T-helper 9 cell (primary cell): ENCODE results near the gene PTPRE.

Experiments used
- DNase-seq: peaks from one replicate; pipeline ENCODE4 v3.0.0-alpha.2; 2020
- total RNA-seq, 2 donors: gene quantifications; one replicate each; lab custom pipeline; 2026; lab: John Stamatoyannopoulos, UW

The PTPRE gene, protein sequence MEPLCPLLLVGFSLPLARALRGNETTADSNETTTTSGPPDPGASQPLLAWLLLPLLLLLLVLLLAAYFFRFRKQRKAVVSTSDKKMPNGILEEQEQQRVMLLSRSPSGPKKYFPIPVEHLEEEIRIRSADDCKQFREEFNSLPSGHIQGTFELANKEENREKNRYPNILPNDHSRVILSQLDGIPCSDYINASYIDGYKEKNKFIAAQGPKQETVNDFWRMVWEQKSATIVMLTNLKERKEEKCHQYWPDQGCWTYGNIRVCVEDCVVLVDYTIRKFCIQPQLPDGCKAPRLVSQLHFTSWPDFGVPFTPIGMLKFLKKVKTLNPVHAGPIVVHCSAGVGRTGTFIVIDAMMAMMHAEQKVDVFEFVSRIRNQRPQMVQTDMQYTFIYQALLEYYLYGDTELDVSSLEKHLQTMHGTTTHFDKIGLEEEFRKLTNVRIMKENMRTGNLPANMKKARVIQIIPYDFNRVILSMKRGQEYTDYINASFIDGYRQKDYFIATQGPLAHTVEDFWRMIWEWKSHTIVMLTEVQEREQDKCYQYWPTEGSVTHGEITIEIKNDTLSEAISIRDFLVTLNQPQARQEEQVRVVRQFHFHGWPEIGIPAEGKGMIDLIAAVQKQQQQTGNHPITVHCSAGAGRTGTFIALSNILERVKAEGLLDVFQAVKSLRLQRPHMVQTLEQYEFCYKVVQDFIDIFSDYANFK
- 35.8 to 54.5 reads per million in 2 donors for total RNA-seq

GRCh38 chr10:127906548-127907377, at the start of gene PTPRE:
PTPRE (plus strand) TSS chr10:127907103; CDS start chr10:128040882, 133,779 bp downstream.
- DNase-seq, result peak; percentile 47

- no peak for DNase-seq
These were observed 46.3 kb upstream of the PTPRE start for GRCh38 chr10:127860592-127860991.

DNA sequence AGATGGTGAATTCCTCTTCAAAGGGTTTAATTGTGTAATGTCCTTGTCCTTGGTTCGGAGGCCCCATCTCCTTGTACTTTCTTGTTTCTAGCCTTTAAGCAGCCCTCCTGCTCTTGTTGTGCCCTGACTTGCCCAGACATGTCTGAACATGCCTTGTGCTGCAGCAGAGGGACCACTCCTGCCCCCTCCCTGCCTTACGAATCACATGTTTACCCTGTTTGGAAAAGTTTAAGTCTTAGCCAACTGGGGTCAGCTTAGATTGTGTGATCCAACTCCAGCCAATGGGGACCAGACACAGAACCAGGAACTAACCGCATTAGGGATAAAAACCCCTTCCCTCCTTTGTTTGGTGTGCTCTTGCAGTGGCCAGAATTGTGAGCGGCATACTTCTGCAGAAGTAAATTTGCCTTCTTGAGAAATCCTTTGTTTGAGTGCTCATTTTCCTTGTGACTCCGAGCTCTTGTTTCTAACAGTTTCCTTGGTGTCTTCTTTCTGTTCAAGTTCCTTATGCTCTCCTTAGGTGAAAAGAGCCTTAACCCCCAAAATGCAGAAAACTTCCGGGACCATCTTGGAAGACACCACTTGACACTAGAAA, 43.6 kb upstream of the PTPRE start:
- no peak for DNase-seq

DNA sequence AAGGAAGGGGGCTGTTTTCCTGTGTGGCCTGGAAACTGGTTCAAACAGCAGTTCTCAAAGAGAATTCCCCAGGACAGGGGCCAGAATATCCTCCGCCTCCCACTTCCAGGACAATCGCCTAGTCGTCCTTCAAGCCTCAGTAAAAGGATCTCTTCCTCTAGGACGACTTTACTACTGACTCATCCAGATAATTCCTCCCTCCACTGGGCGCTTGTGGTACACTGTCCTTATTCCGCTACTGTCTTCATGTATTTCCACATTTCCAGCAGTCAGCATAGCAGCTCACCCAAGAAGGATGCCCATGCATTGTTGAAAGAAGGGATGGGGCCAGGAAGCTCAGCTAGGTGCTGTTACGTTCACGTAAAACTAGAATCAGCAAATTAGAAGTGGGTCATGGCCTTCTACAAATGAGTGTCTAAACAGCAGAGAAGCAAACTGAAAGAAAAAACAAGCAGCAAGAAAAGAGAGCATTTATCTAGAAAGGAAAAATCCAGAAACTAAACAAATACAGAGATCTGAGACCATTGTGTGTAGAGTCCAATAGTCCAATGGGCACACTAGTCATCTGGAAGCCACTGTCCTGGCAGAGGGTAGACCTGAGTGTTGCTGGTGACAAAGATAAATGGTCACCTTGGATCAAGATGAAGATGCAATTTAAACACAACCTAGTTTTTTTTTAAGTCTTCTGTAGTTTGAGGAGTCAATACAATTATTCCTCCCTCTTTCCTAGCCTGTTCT, 40.5 kb upstream of the PTPRE start:
- DNase-seq, result no peak

DNA sequence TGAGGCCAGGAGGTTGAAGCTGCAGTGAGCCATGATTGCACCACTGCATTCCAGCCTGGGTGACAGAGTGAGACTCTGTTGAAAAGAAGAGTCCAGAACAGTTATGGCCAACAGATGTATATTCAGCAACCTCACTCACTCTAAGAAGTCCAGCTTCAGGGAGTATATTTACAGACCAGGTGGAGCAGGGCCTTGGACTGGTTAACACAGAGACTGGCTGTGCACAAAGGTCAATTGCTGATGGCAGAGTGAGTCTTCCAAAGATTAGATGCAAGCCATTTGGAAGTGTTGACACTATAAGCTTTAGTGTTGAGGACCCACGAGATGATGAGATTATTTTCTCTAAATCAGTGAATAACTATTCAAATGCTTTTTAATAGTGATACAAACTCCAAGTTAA, 39.1 kb upstream of the PTPRE start:
- DNase-seq, result no peak

DNA sequence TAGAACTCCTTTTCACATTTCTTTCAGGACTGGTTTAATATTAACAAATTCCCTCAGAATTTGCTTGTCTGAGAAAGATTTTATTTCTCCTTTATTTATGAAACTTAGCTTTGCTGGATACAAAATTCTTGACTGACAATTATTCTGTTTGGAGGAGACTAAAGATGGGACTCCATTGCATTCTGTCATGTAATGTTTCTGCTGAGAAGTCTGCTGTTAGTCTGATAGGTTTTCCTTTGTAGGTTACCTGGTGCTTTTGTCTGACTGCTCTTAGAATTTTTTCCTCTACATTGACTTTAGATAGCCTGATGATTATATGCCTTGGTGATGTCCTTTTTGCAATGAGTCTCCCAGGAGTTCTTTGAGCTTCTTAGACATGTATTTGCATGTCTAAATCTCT, 37.6 kb upstream of the PTPRE start:
- no peak for DNase-seq

DNA sequence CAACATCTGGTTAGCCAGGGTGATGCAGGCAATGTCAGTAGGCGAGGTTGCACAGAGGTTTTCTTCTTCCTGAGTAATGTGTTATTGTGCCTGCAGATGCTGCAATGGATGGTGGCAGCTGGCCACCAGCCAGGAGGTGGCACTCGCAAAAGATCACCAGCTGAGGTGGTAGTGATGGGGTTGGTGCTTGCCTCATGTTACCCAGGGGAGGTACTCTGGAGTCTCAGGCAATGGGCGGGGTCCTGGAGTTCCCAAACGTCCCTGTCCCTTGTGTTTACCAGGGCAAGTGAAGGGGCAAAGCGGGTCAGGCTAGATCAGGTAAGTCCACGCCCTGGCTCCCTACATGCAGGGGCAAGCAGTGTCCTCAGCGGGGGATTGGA, 35.3 kb upstream of the PTPRE start:
- DNase-seq, result no peak

DNA sequence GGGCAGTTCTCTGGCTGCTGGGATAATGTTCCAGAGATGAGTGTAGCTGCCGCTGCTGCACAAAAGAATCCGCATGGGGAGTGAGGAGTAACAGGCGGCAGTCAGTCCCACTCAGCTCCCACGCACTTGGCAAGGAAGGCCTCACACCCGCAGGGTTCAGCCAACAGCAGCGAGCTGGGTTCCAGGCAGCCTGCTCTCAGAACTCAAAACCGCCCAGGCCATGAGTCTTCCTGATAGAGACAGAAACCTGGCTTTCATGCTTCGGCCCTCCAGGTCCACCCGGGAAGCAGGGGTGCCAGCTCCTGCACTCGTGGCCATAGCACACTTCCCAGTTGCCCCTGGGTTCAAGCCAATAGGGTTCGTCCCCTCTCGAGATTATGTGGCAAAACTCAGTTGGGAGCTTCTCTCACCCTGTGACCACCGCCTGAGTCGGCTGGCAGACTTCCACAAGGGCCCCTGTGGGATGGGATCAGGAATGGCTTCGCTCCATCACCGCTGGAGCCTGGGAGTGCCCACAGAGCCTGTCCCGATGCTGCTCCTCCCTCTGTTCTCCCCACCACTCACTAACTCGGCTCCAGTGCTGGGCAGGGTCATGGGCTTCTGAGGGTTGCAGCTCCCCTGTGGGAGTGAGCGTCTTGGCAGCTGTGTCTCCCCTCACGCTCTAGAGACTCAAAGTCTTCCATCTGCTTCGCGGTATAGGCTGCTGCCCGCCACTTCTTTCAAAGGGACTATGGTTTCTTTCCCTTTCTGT, 34.7 kb upstream of the PTPRE start:
- DNase-seq, result no peak

GRCh38 chr10:127872871-127873600, 33.9 kb upstream of the PTPRE start:
- no peak for DNase-seq

- no peak for DNase-seq
These were observed 32.9 kb upstream of the PTPRE start for GRCh38 chr10:127873901-127874470.

GRCh38 chr10:127874671-127875448, 32.0 kb upstream of the PTPRE start:
- DNase-seq, result no peak

- no peak for DNase-seq
These were observed 31.5 kb upstream of the PTPRE start for GRCh38 chr10:127875449-127875765.

- DNase-seq, result no peak
These were observed 31.0 kb upstream of the PTPRE start for GRCh38 chr10:127875916-127876315.

DNA sequence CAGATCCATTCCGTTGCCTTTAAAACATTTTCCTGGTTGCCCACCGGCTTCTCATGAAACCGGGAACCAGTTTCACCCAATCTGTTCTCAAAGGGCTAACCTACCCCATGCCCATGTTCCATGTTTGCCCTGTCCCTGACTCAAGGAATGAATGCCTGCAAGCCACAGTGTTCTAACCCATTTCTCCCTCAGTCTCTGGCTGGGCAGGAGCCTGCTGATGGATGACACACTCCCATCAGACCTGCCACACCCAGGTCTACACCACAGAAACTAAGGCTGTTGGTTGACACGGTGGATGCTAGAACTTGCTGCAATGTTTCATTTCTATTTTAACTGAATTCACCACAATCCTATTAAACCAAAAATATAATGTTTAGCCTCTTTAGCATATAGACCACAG, 29.8 kb upstream of the PTPRE start:
- no peak for DNase-seq

DNA sequence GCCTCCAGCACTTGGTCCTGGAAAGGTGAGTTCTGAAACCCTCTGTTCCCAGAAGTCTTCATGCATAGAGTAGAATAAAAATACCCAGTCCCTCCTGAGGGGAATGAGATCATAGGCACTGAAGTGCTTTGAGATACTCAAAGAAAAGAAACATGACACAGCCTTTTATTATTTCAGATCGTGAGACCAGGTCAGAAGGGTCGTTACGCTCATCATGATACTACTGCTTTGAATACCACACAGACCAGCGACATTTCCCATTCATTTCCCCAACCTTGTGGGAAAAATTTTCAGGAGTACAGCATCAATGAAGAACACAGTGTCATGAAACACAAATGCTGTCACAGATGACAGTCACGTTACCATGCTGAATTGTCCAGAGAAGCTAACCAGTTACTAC, 29.2 kb upstream of the PTPRE start:
- no peak for DNase-seq

DNA sequence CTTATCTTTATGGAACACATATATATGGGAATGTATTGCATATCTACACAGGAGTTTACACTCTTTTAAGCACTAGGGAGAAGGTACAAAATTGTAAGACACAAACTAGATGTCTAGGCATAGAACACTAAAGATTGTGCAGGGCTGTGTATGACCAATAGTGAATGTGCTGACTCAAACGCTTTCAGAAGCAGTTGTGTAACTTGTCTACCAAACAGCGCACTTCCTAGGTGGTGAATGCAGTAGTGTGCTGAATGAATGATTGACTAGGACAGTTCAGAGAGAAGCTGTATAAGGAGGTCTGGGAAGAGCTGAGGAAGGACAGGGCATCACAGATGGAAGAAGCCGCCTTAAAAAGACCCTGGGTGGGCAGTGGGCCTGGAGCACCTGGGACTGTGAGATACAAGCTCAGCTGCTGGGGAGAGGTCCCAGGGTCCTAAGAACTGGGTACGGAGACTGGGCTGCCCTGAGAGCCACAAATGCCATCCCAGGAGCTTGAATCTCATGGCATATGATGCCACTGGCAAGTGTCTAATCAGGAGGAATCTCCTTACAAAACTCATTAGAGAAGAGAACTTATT, 28.3 kb upstream of the PTPRE start:
- no peak for DNase-seq

- no peak for DNase-seq
These were observed 26.3 kb upstream of the PTPRE start for GRCh38 chr10:127880557-127880956.

DNA sequence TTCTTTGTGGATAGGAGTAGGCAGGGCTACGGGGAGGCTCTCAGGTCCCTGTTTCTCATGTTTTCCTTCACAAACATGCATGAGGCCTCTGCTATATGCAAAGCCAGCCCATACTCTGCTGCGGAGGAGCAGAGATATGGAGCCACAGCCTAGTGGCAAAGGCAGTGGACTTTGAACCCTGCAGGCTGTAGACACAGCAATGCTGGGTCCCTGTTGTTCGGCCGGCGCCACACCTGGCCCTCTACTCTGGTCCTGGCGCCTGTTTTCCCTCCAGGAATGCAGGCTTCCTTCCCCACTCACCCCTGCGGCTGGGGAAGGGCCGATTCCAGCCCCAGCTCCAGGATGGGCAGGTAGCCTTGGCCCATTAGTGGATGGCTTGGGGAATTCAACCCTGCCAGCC, 25.6 kb upstream of the PTPRE start:
- no peak for DNase-seq

GRCh38 chr10:127882391-127882790, 24.5 kb upstream of the PTPRE start:
- no peak for DNase-seq
